ENCODE data around the gene PLEKHA3.
"Not testable (repeated sequence)": the region's sequence is repeated elsewhere in the genome, so short reads cannot be mapped to it uniquely, and the experiment has no call there.

PLEKHA3 gene

DNA sequence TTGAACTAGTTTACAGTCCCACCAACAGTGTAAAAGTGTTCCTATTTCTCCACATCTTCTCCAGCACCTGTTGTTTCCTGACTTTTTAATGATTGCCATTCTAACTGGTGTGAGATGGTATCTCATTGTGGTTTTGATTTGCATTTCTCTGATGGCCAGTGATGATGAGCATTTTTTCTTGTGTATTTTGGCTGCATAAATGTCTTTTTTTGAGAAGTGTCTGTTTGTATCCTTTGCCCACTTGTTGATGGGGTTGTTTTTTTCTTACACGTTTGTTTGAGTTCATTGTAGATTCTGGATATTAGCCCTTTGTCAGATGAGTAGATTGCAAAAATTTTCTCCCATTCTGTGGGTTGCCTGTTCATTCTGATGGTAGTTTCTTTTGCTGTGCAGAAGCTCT is 45.2 kb downstream of the PLEKHA3 start:
- DNase-seq, result not testable (repeated sequence)

- no peak for DNase-seq
These were observed 46.0 kb downstream of the PLEKHA3 start for GRCh38 chr2:178526256-178526655.

- DNase-seq, result no peak
These were observed 47.3 kb downstream of the PLEKHA3 start for GRCh38 chr2:178527592-178527991.

GRCh38 chr2:178528647-178529046 is 48.4 kb downstream of the PLEKHA3 start:
- no peak for DNase-seq

DNA sequence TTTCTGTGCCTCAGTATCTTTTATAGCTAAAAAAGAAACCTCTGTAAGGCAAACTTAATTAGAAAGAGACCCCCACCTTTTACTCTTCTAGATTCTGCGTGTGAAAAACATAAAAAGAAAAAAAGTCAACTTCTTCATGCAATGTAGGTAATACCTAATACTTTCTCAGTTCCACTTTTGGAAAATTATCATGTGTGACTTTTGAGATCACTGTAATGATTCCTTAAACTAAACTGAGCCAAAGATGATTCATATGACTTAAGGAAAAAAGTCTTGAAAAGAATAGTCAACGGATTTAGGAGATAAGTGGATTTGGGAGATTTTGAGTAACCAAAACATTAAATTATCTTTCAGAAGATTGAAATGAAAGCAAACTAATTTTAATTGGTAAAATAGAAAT is 48.9 kb downstream of the PLEKHA3 start:
- no peak for DNase-seq

DNA sequence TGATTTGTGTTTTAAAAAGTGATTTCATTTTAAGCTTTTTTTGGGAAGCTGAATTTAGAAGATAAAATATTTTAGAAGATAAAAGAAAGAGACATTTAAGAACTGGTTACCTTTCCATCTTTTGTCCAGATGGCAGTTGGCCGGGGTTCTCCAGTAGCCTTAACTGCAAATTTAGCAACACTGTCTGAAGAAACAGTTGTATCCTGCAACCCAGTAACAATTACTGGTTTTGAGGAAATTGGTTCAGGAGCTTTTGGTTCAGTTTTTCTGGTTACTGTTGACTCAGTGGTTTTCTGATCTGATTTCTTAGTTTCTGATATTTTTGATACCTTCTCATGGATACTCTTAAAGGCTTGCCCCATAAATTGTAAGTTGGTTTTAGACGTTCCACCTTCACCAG is 49.9 kb downstream of the PLEKHA3 start:
- no peak for DNase-seq

DNA sequence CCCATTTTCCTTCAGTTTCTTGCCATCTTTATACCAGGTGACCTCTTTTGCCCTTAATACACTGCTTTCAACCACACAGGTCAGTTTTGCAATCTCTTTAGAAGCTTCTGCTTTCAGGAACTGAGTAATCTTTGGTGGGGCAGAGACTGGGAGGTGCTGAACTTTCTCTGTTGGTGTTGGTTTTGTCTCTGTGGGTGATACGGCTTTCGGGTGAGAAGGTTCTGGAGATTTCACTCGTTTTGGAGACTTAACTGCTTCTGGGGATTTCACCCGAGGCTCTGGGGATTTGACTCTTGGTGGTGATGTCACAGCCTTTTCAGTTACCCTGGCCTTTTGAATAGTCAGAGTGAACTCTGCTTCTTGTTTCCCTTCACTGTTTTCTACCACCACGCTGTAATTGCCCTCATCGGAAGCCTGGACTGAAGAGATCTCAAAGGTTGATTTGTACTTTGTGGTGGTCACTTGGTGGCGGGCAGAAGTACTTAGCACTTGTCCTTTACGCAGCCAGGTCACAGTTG is 50.4 kb downstream of the PLEKHA3 start:
- DNase-seq, result no peak

DNA sequence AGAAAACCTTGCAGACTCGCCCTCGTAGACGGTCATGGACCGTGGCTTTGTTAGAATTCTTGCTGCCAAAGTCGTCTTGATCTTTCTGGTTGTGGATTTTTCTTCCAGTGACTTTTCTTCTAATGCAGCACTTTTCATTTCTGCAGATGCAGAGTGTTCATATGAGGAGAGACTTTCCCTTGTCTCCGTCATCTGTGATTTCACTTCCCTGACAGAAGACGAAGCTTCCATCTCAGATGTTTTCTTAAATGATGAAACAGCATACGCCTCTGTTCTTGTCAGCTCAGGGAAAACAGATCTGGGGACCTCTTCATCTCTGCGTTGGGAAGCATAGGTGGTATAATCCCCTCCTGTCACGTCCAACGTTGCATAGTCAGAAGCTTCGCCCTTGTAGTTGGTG is 50.9 kb downstream of the PLEKHA3 start:
- DNase-seq, result no peak

GRCh38 chr2:178536037-178536436 is 55.8 kb downstream of the PLEKHA3 start:
- no peak for DNase-seq

- no peak for DNase-seq
These were observed 61.9 kb downstream of the PLEKHA3 start for GRCh38 chr2:178542161-178542560.

DNA sequence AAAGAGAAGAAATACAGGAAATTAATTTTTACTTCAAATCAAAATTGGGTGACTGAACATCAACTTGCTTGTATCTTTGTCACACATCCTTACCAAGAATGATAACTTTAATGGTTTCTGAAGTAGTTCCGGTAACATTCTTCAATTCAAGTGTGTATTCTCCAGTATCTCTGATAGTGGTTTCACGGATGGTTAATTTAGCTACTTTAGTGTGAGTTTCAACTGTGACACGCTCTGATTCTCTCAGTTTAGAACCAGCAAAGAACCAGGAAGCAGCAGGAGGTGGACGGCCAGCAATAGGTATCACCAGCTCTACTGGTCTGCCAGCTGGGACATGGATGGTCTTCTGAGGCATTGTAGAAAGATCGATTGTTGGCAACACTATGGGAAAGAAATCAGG is 62.3 kb downstream of the PLEKHA3 start:
- no peak for DNase-seq

DNA sequence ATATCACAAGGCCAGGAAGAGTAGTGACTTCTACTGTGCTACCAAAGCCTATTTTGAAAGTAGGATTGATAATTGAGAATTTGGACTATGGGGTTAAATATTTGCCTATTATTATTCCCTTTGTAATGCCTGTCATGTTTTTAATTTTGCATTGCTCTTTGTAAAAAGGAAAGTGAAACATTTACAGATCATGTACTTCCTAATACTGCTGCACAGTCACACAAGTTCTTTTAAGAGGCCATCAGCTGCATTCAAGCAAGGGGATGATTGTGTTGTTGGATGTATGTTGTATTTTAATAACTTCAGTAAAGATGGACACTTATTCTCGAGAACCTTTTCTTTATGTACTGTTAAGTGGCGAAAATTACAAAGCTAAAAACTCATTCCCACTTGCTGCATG is 70.1 kb downstream of the PLEKHA3 start:
- DNase-seq, result no peak

DNA sequence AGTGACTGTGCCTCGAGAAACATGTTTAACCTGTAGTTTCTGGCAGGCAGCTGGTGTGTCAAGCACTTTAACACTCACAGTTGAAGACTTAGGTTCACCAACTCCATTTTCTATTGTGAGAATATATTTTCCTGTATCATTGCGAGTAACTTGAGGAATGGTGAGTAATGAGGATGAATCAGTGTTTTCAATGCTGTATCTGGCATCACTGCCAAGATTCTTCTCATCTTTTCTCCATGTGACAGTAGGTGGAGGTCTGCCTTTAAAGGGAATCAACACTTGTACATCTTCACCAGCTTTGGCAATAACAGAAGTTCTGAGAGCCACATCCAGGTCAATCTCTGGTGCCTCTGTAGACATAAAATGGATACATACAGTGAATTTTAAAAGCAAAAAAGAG is 72.8 kb downstream of the PLEKHA3 start:
- no peak for DNase-seq
